Colonic mucosa (tissue), 4 donors: ENCODE data around the gene ASIC4. TPM values are rescaled to one million over a fixed set of nuclear protein-coding genes. Genes with fewer than 3 reads are reported as not detected.

Experiments used
- DNase-seq: peaks from one replicate; pipeline ENCODE4 v3.0.0-alpha.2; 2020
- H3K27ac ChIP-seq: fragments of 200-600 bp; one replicate; pipeline ENCODE4 v1.8.0; 2021
- H3K27me3 ChIP-seq: fragments of 200-600 bp; one replicate; pipeline ENCODE4 v1.8.0; 2021
- H3K36me3 ChIP-seq: fragments of 200-600 bp; one replicate; pipeline ENCODE4 v1.8.0; 2021
- H3K4me1 ChIP-seq: fragments of 200-600 bp; one replicate; pipeline ENCODE4 v1.8.0; 2021; ENCODE audit warnings: mild to moderate bottlenecking
- H3K4me3 ChIP-seq: fragments of 200-600 bp; one replicate; pipeline ENCODE4 v1.8.0; 2021
- H3K9ac ChIP-seq, 2 donors: one replicate each; pipeline ENCODE4 v1.7.0; 2013; ENCODE audit warnings: control low read depth in 2 of 2, low read depth in 2 of 2, low read length in 2 of 2
- H3K9me3 ChIP-seq: fragments of 200-600 bp; one replicate; pipeline ENCODE4 v1.8.0; 2021
- intact Hi-C: fragments of 100-400 bp; cut with DNase I; formaldehyde crosslinking; loops from one replicate; pipeline ENCODE4 v1.14.1; 2022
- total RNA-seq, 2 donors: library from RNA; stranded (reverse); fragmentation: NEBNext Ultra II Directional in 1 of 2; extraction: Animal tissue kit (Norgen Biotek cat#: 25700) in 1 of 2; gene quantifications; one replicate each; pipeline ENCODE4 v1.2.1, GENCODE V29; 2021
- TF ChIP-seq, protein P1 (sequence below): fragments of 200-600 bp; IDR thresholded peaks from one replicate; pipeline ENCODE4 v1.8.0; 2022; ENCODE audit warnings: antibody characterized with exemption, mild to moderate bottlenecking
- donor health status: healthy.
- donor health status: DM: no; HTN: no; CAD: no.
- donor health status: DM: no; HTN: no; CAD: no.

The ASIC4 gene
- total RNA-seq, 2 donors from 2014 or later, result 0.12 TPM; not detected in 1

DNA sequence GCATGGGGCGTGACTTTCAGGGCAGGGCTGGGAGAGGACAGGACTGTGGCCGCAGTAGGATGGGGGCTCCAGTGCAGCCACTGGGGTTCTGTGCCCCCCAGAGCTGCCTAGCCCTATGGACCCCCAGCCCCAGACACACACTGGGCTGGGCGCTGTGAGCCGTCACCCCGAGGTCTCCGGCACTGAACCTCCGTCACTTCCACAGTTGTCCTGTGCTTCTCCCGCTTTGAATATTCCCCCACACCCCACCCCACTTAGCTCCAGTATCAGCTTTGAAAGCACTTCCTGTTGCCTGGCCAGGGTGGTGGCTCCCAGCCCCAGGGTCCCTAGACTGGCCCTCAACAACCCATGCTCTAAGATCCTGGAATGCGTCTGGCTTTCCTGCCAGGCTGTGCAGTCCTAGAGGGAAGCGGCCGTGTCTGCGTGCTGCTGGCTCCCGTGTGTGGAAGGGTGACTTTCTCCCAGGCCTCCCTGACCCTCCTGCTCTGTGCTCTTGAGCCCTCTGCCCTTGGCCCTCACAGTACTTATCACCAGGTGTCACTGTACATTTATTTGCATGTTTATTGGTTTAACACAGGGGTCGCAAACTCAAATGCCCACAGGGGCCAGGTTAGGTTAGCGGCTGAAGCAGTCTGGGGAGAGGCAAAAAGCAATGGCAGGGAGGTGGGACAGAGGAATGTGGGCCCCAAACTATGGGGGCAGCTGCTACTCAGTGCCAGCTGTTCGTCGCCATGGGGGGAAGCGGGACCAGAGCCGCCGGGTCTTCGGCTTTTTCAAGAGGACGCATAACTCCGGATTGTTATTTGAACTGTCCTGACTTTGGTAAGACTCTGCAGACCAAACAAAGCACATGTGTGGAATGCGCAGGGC is 47.1 kb downstream of the ASIC4 start:
- no peak overlapping the region for H3K9ac ChIP-seq
- intact Hi-C loops, result no loop called here
- no peaks in the 10 kb centered on the region for H3K4me1 ChIP-seq
- TF ChIP-seq, protein P1, sequence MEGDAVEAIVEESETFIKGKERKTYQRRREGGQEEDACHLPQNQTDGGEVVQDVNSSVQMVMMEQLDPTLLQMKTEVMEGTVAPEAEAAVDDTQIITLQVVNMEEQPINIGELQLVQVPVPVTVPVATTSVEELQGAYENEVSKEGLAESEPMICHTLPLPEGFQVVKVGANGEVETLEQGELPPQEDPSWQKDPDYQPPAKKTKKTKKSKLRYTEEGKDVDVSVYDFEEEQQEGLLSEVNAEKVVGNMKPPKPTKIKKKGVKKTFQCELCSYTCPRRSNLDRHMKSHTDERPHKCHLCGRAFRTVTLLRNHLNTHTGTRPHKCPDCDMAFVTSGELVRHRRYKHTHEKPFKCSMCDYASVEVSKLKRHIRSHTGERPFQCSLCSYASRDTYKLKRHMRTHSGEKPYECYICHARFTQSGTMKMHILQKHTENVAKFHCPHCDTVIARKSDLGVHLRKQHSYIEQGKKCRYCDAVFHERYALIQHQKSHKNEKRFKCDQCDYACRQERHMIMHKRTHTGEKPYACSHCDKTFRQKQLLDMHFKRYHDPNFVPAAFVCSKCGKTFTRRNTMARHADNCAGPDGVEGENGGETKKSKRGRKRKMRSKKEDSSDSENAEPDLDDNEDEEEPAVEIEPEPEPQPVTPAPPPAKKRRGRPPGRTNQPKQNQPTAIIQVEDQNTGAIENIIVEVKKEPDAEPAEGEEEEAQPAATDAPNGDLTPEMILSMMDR, result no peak
- no peak for DNase-seq
- H3K36me3 ChIP-seq, result no peaks in the 10 kb centered on the region
- no peaks in the 10 kb centered on the region for H3K27me3 ChIP-seq
- H3K27ac ChIP-seq, result no peak overlapping the region
- no peaks in the 10 kb centered on the region for H3K9me3 ChIP-seq
- no peak overlapping the region for H3K4me3 ChIP-seq

GRCh38 chr2:219562049-219563020 is 48.1 kb downstream of the ASIC4 start:
- intact Hi-C loops, result no loop called here
- no peaks in the 10 kb centered on the region for H3K9me3 ChIP-seq
- peak; percentile 12 for DNase-seq
- TF ChIP-seq, protein P1, result no peak
- no peaks in the 10 kb centered on the region for H3K4me1 ChIP-seq
- H3K27ac ChIP-seq, result no peak overlapping the region
- H3K36me3 ChIP-seq, result no peaks in the 10 kb centered on the region
- H3K27me3 ChIP-seq, result no peaks in the 10 kb centered on the region
- H3K9ac ChIP-seq, result no peak overlapping the region
- H3K4me3 ChIP-seq, result no peak overlapping the region

DNA sequence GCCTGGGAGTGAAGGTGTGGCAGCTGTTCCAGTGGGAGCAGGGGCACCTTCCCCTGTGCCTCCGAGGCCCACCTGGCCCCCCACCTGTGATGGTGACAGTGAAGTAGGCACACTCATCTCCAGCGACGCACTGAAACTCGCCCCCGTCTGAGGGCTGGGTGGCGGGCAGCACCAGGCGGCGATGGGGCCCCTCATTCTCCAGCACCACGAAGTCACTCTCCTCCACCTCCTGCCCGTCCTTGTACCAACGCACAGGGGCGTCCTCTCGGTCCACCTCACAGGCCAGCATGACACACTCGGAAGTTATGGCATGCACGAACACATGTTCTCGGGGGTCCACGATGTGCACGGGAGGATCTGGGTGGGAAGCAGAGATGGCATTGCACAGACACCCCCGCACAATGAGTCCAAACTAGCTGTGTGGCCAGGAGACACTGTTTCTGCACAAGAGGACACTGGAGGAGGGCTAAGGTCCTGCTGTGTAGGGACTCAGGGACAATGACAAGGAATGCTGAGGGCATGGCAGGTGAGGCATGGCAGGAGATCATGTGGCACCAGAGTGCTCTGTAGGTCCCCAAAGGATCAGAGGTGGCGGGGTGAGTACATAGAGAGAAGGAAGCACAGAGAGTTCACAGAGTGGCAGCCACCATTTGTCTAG is 49.1 kb downstream of the ASIC4 start:
- intact Hi-C loops, result no loop called here
- no peak overlapping the region for H3K4me3 ChIP-seq

GRCh38 chr2:219565130-219566080 is 51.1 kb downstream of the ASIC4 start:
- Histone ChIP-seq H3K4me3 (no peak overlapping the region), H3K36me3 (no peaks in the 10 kb centered on the region), H3K27ac (no peak overlapping the region), H3K27me3 (no peaks in the 10 kb centered on the region), H3K9ac (no peak overlapping the region), H3K9me3 (no peaks in the 10 kb centered on the region), H3K4me1 (no peaks in the 10 kb centered on the region)
- no peak for DNase-seq
- intact Hi-C loops, result no loop called here
- TF ChIP-seq, protein P1, result no peak

More for the DNA sequence above, 49.1 kb downstream of the ASIC4 start:
- Histone ChIP-seq H3K4me1 (no peaks in the 10 kb centered on the region), H3K27ac (no peak overlapping the region), H3K36me3 (no peaks in the 10 kb centered on the region), H3K9ac (no peak overlapping the region), H3K9me3 (no peaks in the 10 kb centered on the region), H3K27me3 (no peaks in the 10 kb centered on the region)
- no peak for DNase-seq
- TF ChIP-seq, protein P1, result no peak
